Adipocyte (in vitro differentiated cells): ENCODE results near the gene ATR.

Source experiments
- DNase-seq: peaks from one replicate; pipeline ENCODE4 v3.0.0-alpha.2; 2015; ENCODE audit warnings: low read depth
- H3K27me3 ChIP-seq: replicated peaks from 2 replicates; pipeline ENCODE4 v1.7.0; 2013; ENCODE audit warnings: mild to moderate bottlenecking, low read length, moderate library complexity; ENCODE audit not compliant: control insufficient read depth, insufficient read depth
- H3K36me3 ChIP-seq: 2 replicates; pipeline ENCODE4 v1.7.0; 2013; ENCODE audit warnings: low read length, mild to moderate bottlenecking, moderate library complexity; ENCODE audit not compliant: control insufficient read depth, insufficient read depth, severe bottlenecking
- H3K4me1 ChIP-seq: 2 replicates; pipeline ENCODE4 v1.7.0; 2013; ENCODE audit warnings: mild to moderate bottlenecking, low read length, moderate library complexity; ENCODE audit not compliant: control insufficient read depth, insufficient read depth
- H3K4me3 ChIP-seq: 2 replicates; pipeline ENCODE4 v1.7.0; 2013; ENCODE audit warnings: mild to moderate bottlenecking, low read length, moderate library complexity
- H3K9ac ChIP-seq: 2 replicates; pipeline ENCODE4 v1.7.0; 2013; ENCODE audit warnings: mild to moderate bottlenecking, low read length, moderate library complexity
- H3K9me3 ChIP-seq: 2 replicates; pipeline ENCODE4 v1.7.0; 2013; ENCODE audit warnings: mild to moderate bottlenecking, low read length, moderate library complexity; ENCODE audit not compliant: control insufficient read depth

The ATR gene

DNA sequence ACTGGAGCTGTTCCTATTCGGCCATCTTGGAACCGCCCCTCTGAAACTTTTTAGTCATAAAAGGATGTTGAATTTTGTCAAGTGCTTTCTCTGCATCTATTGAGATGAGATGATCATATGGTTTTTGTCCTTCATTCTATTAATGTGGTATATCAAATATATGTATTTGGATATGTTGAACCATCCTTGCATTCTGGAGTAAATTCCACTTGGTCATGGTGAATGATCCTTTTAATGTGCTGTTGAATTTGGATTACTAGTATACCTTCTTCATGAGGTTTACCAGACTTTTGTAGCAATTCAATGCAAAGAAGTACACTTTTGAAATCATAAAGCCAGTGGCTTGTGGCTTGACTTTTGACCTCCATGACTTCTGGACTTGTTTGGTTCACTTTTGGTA, 97.3 kb downstream of the ATR start:
- DNase-seq, result no peak
- no peaks in the 10 kb centered on the region for H3K4me1 ChIP-seq
- peaks cover 13% of the 10 kb centered on the region for H3K9me3 ChIP-seq
- H3K36me3 ChIP-seq, result peaks cover 57% of the 10 kb centered on the region
- no peak overlapping the region for H3K9ac ChIP-seq
- H3K27me3 ChIP-seq, result no peaks in the 10 kb centered on the region
- H3K4me3 ChIP-seq, result peak overlapping the region; percentile 10

DNA sequence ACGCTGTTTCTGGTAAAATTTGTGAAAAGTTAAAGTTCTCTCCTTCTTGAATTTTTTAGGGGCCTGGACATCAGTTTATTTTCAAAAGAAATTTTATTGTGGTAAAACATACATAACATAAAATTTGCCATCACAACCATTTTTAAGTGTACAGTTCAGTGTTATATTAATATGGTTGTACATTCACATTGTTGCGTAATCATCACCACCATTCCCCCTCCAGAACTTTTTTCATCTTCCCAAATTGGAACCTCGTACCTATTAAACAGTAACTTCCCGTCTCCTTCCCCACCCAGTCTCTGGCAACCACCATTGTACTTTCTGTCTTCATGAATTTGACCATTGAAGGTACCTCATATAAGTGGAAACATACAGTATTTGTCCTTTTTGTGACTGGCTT, 107.7 kb downstream of the ATR start:
- DNase-seq, result no peak
- Histone ChIP-seq H3K36me3 (peaks cover 32% of the 10 kb centered on the region), H3K9me3 (peaks cover 9% of the 10 kb centered on the region), H3K4me3 (no peak overlapping the region), H3K9ac (no peak overlapping the region), H3K27me3 (no peaks in the 10 kb centered on the region), H3K4me1 (no peaks in the 10 kb centered on the region)

DNA sequence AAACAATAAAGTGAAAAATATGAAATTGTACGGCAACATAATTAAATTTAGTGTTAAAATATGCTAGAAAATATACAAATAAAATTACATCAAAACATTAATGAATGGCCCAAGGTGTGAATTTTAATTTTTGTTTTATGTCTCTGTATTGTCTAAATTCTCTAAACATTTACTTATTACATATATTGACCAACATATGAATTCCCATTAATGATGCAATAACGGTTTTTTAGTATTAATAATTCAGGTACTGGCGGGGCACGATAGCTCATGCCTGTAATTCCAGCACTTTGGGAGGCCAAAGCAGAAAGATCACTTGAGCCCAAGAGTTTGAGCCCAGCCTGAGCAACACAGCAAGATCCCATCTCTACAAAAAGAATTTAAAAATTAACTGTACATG, 110.1 kb downstream of the ATR start:
- no peak overlapping the region for H3K9ac ChIP-seq
- H3K4me3 ChIP-seq, result no peak overlapping the region
- no peaks in the 10 kb centered on the region for H3K27me3 ChIP-seq
- no peaks in the 10 kb centered on the region for H3K4me1 ChIP-seq
- H3K9me3 ChIP-seq, result peaks cover 6% of the 10 kb centered on the region
- H3K36me3 ChIP-seq, result peaks cover 40% of the 10 kb centered on the region
- no peak for DNase-seq

DNA sequence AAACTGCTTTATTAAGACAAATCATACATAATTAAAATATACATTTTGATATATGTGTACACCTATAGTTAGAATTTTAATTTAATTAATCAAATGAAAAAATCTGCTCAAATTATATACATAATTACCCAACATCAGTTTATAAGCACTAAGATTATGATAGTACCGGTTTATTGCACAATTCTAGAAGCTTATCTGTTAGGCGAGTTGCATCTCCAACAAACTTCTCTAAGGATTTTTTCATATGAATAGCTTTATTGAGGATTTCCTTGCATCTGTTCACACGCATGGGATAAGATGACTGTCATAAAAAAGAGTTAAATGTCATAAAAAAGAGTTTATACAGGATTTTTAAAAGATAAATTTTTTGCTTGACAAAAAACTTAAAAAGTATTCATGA, 110.8 kb downstream of the ATR start:
- H3K36me3 ChIP-seq, result peaks cover 43% of the 10 kb centered on the region
- H3K9me3 ChIP-seq, result no peaks in the 10 kb centered on the region
- H3K4me3 ChIP-seq, result no peak overlapping the region
- no peak overlapping the region for H3K9ac ChIP-seq
- no peak for DNase-seq
- H3K27me3 ChIP-seq, result no peaks in the 10 kb centered on the region
- no peaks in the 10 kb centered on the region for H3K4me1 ChIP-seq

DNA sequence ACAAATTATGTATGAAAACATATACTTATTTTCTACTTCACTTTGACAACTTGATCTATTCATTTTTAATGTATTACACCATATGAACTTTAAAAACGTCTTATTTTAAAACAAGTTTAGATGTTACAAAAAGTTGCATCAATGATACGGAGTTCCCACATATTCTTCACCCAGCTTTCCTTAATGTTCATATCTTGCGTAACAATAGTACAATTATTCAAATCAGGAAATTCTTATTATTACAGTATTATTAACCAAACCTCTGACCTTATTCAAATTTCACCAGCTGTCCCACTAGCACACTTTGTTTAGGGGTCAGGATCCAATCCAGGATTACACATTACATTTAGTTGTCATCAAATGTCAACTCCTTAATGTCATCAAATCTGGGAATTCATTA, 117.8 kb downstream of the ATR start:
- Histone ChIP-seq H3K36me3 (peaks cover 49% of the 10 kb centered on the region), H3K9ac (no peak overlapping the region), H3K4me1 (peaks cover 16% of the 10 kb centered on the region), H3K27me3 (no peaks in the 10 kb centered on the region), H3K9me3 (no peaks in the 10 kb centered on the region), H3K4me3 (no peak overlapping the region)
- no peak for DNase-seq

DNA sequence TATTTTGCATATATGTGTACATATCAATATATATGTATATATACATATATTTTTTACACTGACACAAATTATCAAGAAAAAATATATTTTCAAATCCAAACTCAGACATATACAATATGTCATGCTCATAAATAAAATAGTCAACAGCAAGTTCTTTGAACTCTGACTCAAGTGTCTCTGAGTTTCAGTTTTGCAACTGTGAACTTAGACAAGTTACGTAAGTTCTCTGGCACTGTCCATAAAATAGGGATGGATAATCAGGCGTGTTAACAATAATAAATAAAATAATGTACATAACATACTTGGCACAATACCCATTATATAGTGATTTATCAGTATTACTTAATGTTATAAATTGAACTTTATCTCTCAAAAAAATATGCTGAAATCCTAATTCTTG, 118.6 kb downstream of the ATR start:
- H3K9ac ChIP-seq, result no peak overlapping the region
- H3K36me3 ChIP-seq, result peaks cover 48% of the 10 kb centered on the region
- no peak for DNase-seq
- H3K4me3 ChIP-seq, result no peak overlapping the region
- no peaks in the 10 kb centered on the region for H3K9me3 ChIP-seq
- peaks cover 16% of the 10 kb centered on the region for H3K4me1 ChIP-seq
- H3K27me3 ChIP-seq, result no peaks in the 10 kb centered on the region

DNA sequence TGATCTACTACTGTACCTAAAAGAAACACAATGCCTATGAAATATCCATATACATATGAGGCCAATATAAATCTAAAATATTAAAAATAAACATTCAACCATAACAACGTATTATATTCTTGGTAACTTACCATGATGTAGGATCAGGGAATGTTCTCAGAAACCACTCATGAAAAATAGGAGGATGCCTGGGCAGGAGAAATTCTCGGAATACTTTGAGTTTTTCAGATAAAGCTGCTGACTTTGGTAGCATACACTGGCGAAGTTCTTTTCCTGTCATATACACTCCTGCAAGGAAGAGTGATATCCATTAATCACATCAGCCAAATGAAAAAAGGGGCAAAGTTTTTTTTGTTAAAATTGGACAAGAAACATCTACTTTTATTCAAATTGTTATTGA, 119.4 kb downstream of the ATR start:
- no peaks in the 10 kb centered on the region for H3K9me3 ChIP-seq
- peaks cover 16% of the 10 kb centered on the region for H3K4me1 ChIP-seq
- no peaks in the 10 kb centered on the region for H3K27me3 ChIP-seq
- peaks cover 42% of the 10 kb centered on the region for H3K36me3 ChIP-seq
- no peak for DNase-seq
- H3K9ac ChIP-seq, result no peak overlapping the region
- H3K4me3 ChIP-seq, result no peak overlapping the region

DNA sequence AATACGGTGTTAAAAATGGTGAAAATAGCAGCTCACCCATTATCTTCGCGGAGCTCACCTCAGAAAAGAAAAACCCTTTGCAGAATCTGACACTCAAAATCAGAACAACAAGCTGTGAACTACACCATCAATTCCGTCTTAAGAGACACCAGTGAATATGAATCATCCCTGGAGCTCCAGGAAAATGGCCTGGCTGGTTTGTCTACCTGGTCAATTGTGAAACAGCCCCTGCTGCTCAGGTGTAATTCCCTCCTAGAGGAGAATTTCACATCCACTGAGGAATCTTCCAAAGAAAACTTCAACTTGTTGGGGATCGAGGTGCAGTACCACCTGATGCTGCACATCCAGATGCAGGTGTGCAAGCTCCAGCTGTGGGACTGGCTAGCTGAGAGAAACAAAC, 127.7 kb downstream of the ATR start:
- Histone ChIP-seq H3K4me1 (peaks cover 18% of the 10 kb centered on the region), H3K27me3 (no peaks in the 10 kb centered on the region), H3K9ac (no peak overlapping the region), H3K4me3 (no peak overlapping the region), H3K36me3 (peaks cover 49% of the 10 kb centered on the region), H3K9me3 (no peaks in the 10 kb centered on the region)
- no peak for DNase-seq

DNA sequence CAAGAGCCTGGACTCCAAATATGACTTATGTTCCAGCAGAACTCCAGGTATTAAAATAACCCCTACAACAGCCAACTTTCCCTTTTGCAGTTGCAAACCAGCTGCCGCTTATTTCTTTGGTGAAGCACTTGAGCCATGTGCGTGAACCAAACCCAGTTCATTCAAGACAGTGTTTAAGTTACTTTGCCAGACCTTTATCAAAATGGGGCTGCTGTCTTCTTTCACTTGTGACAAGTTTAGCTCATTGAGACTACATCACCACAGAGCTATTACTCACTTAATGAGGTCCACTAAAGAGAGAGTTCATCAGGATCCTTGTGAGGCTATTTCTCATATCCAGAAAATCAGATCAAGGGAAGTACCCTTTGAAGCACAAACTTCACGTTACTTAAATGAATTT, 128.3 kb downstream of the ATR start:
- H3K4me1 ChIP-seq, result peaks cover 24% of the 10 kb centered on the region

DNA sequence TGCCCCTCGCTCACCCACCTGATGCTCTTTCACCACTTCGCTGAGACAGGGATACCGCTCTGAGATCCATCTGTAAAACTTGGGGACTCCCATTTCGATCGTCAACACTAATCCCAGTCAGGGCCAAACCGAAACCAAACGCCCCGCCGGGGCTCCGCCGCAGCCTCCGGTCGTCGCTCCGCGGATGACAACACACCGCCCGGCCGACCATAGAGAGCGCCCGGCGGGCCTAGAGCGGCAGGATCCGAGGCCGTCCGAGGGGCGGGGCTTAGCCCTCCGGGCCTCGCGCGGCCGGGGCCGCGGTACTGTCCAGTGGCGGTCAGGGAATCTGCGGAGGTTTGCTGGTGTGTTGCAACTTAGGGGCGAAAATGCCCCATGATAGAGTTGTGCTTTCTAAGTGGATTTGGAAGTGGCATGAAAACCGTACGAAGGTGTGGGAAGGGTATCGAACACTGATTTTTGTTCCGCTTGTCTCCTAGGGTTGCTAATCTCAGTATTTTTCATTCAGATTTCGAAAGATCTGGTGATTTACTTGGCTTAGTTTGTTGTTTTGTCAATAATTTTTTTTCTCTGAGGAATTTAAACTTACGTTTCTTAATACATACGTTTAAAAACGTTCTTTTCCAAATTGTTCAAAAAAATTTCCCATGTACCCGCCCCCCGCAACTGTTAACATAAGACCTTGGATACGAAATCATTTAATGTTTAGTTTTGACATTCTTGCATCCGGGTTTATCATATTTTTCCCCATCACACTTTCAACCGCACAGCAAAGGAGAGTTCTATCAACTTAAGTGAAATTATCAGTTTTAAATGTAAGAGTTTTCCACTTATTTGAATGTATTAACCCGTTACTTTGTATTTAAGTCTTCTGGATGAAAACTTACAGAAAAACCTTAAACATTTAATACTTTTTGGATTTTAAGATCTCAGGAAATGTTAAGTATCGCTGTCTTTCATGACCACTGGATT, 130.4 kb downstream of the ATR start, which contains the start of gene XRN1:
Gene XRN1 (minus strand): TSS at position 186 of the 972 bp plus-strand sequence. CDS start 93 bp downstream, at position 93.
- Histone ChIP-seq H3K27me3 (no peaks in the 10 kb centered on the region), H3K9ac (peak within 1 kb of the TSS; percentile 100), H3K4me1 (peaks cover 24% of the 10 kb centered on the region), H3K4me3 (peak within 1 kb of the TSS; percentile 100), H3K36me3 (peaks cover 42% of the 10 kb centered on the region), H3K9me3 (no peaks in the 10 kb centered on the region)
- peak; percentile 99 for DNase-seq

More for the DNA sequence above, 128.3 kb downstream of the ATR start:
- peaks cover 49% of the 10 kb centered on the region for H3K36me3 ChIP-seq
- no peak overlapping the region for H3K9ac ChIP-seq
- H3K9me3 ChIP-seq, result no peaks in the 10 kb centered on the region
- DNase-seq, result no peak
- H3K4me3 ChIP-seq, result no peak overlapping the region
- no peaks in the 10 kb centered on the region for H3K27me3 ChIP-seq

DNA sequence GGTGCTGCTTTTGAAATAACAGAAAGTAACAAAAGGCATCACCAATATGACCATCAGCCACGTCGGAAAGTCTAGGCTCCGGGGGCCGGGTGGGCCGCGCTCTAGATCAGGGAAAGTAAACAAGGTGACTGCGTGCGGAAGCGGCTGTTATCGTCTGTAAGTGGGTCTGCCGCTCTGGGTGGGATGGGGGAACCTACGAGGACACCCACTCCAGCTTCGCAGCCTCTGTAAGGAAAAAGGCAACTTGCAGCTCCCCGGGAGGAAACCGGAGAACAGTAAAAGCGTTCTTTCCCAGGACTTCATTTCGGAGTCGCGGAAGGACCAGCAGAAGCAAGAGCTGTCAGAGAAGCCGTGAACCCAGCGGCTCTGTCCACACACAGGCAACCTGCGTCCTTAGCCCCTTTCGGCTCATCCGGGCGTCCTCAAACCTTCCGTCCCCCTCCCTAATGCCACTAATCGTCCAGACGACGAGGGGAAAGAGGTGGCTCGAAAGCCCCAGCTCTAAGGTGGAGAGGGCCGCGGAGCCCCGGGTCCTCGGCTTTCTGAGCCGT, 131.2 kb downstream of the ATR start:
- Histone ChIP-seq H3K36me3 (peaks cover 35% of the 10 kb centered on the region), H3K9ac (peak overlapping the region; percentile 100), H3K4me1 (peaks cover 24% of the 10 kb centered on the region), H3K4me3 (peak overlapping the region; percentile 100), H3K9me3 (no peaks in the 10 kb centered on the region), H3K27me3 (no peaks in the 10 kb centered on the region)
- DNase-seq, result peak; percentile 70
